WTC11 (cell line): Measurements from ENCODE around the gene LHFPL2. TPM values are rescaled to one million over a fixed set of nuclear protein-coding genes. Genes with fewer than 3 reads are reported as not detected.

Source experiments
- ATAC-seq: fragments of 200-7000 bp; cut with Tn5 transposase; 2 replicates; pipeline ENCODE4 v1.10.0; 2021; ENCODE audit warnings: mild to moderate bottlenecking, moderate library complexity
- CTCF ChIA-PET: fragments of 300-600 bp; sonication (Branson Sonifier 250); formaldehyde crosslinking; loops from one replicate; lab custom pipeline; 2021; ENCODE audit warnings: antibody characterized with exemption; lab: Charles Lee
- POLR2A ChIA-PET: fragments of 350-600 bp; sonication (Branson Sonifier 250); formaldehyde crosslinking; loops from one replicate; lab custom pipeline; 2021; ENCODE audit warnings: antibody characterized with exemption; lab: Charles Lee
- DNase-seq: peaks from one replicate; pipeline ENCODE4 v3.0.0; 2021; ENCODE audit warnings: low spot score
- H3K27ac Mint-ChIP-seq: 2 replicates; pipeline ENCODE4 v1.8.0; 2021; ENCODE audit warnings: mixed read lengths
- H3K27me3 Mint-ChIP-seq: 2 replicates; pipeline ENCODE4 v1.8.0; 2021; ENCODE audit warnings: low read depth, mild to moderate bottlenecking, moderate library complexity, mixed read lengths
- H3K36me3 Mint-ChIP-seq: 2 replicates; pipeline ENCODE4 v1.8.0; 2021; ENCODE audit warnings: mixed read lengths
- H3K4me1 Mint-ChIP-seq: 2 replicates; pipeline ENCODE4 v1.8.0; 2022; ENCODE audit warnings: mixed read lengths
- H3K4me3 Mint-ChIP-seq: 2 replicates; pipeline ENCODE4 v1.8.0; 2021; ENCODE audit warnings: mild to moderate bottlenecking, moderate library complexity, mixed read lengths
- H3K9me3 Mint-ChIP-seq: 2 replicates; pipeline ENCODE4 v1.8.0; 2021; ENCODE audit warnings: mixed read lengths
- ARID4B ChIP-seq: sonication (generic); formaldehyde crosslinking; IDR thresholded peaks from 2 replicates; pipeline ENCODE4 v1.8.0; 2023; ENCODE audit warnings: missing genetic modification reagents, mild to moderate bottlenecking, borderline replicate concordance
- ATF3 ChIP-seq: sonication (generic); formaldehyde crosslinking; conservative IDR thresholded peaks from 2 replicates; pipeline ENCODE4 v1.8.1; 2022; ENCODE audit warnings: mild to moderate bottlenecking, missing genetic modification reagents
- E2F4 ChIP-seq: sonication (generic); formaldehyde crosslinking; IDR thresholded peaks from 2 replicates; pipeline ENCODE4 v1.8.1; 2022; ENCODE audit warnings: low read depth, mild to moderate bottlenecking, moderate library complexity, missing genetic modification reagents, borderline replicate concordance
- E2F5 ChIP-seq: sonication (generic); formaldehyde crosslinking; IDR thresholded peaks from 2 replicates; pipeline ENCODE4 v1.8.1; 2022; ENCODE audit warnings: mild to moderate bottlenecking, moderate library complexity, missing genetic modification reagents
- ELF4 ChIP-seq: sonication (generic); formaldehyde crosslinking; IDR thresholded peaks from 2 replicates; pipeline ENCODE4 v1.8.1; 2022; ENCODE audit warnings: low read depth, mild to moderate bottlenecking, moderate library complexity, missing genetic modification reagents
- EMX1 ChIP-seq: fragments of 250-450 bp; sonication (Bioruptor Pico); IDR thresholded peaks from 2 replicates; pipeline ENCODE4 v1.8.0; 2021; ENCODE audit warnings: mild to moderate bottlenecking
- GTF2I ChIP-seq: fragments of 250-450 bp; sonication (Bioruptor Pico); conservative IDR thresholded peaks from 2 replicates; pipeline ENCODE4 v1.4.0; 2021; ENCODE audit warnings: mild to moderate bottlenecking
- HMGA2 ChIP-seq: fragments of 250-450 bp; sonication (Bioruptor Pico); IDR thresholded peaks from 2 replicates; pipeline ENCODE4 v1.4.0; 2021; ENCODE audit warnings: mild to moderate bottlenecking, moderate library complexity
- MLX ChIP-seq: sonication (generic); formaldehyde crosslinking; IDR thresholded peaks from 2 replicates; pipeline ENCODE4 v1.8.1; 2023; ENCODE audit warnings: mild to moderate bottlenecking, missing genetic modification reagents, moderate library complexity
- MXD4 ChIP-seq: fragments of 250-450 bp; sonication (Bioruptor Pico); IDR thresholded peaks from 2 replicates; pipeline ENCODE4 v1.8.0; 2021; ENCODE audit warnings: mild to moderate bottlenecking, moderate library complexity, borderline replicate concordance
- NR2C2 ChIP-seq: sonication (generic); formaldehyde crosslinking; IDR thresholded peaks from 2 replicates; pipeline ENCODE4 v1.8.0; 2022; ENCODE audit warnings: mild to moderate bottlenecking, missing genetic modification reagents
- OVOL2 ChIP-seq: fragments of 250-450 bp; sonication (Bioruptor Pico); IDR thresholded peaks from 2 replicates; pipeline ENCODE4 v1.9.0; 2021; ENCODE audit warnings: mild to moderate bottlenecking, borderline replicate concordance
- PRDM15 ChIP-seq: sonication (generic); formaldehyde crosslinking; IDR thresholded peaks from 2 replicates; pipeline ENCODE4 v1.8.0; 2022; ENCODE audit warnings: missing genetic modification reagents
- SMAD4 ChIP-seq: sonication (generic); formaldehyde crosslinking; IDR thresholded peaks from 2 replicates; pipeline ENCODE4 v1.8.0; 2022; ENCODE audit warnings: mild to moderate bottlenecking, missing genetic modification reagents
- USF1 ChIP-seq: sonication (generic); formaldehyde crosslinking; IDR thresholded peaks from 2 replicates; pipeline ENCODE4 v1.8.0; 2022; ENCODE audit warnings: mild to moderate bottlenecking, missing genetic modification reagents
- ZMAT4 ChIP-seq: fragments of 250-450 bp; sonication (Bioruptor Pico); IDR thresholded peaks from 2 replicates; pipeline ENCODE4 v1.9.0; 2021; ENCODE audit warnings: mild to moderate bottlenecking
- ZNF121 ChIP-seq: sonication (generic); formaldehyde crosslinking; IDR thresholded peaks from 2 replicates; pipeline ENCODE4 v1.8.0; 2023; ENCODE audit warnings: missing genetic modification reagents
- ZNF138 ChIP-seq: sonication (generic); formaldehyde crosslinking; conservative IDR thresholded peaks from 2 replicates; pipeline ENCODE4 v1.8.1; 2022; ENCODE audit warnings: mild to moderate bottlenecking, moderate library complexity, missing genetic modification reagents
- ZNF416 ChIP-seq: fragments of 250-450 bp; sonication (Bioruptor Pico); IDR thresholded peaks from 2 replicates; pipeline ENCODE4 v1.9.0; 2021; ENCODE audit warnings: mild to moderate bottlenecking, inconsistent platforms
- ZNF423 ChIP-seq: fragments of 250-450 bp; sonication (Bioruptor Pico); IDR thresholded peaks from 2 replicates; pipeline ENCODE4 v2.1.2; 2022; ENCODE audit warnings: mild to moderate bottlenecking, moderate library complexity
- ZNF425 ChIP-seq: fragments of 250-450 bp; sonication (Bioruptor Pico); conservative IDR thresholded peaks from 2 replicates; pipeline ENCODE4 v1.9.0; 2021; ENCODE audit warnings: mild to moderate bottlenecking
- ZNF671 ChIP-seq: fragments of 250-450 bp; sonication (Bioruptor Pico); IDR thresholded peaks from 2 replicates; pipeline ENCODE4 v1.8.0; 2021; ENCODE audit warnings: mild to moderate bottlenecking
- total RNA-seq: library from RNA; stranded (reverse); gene quantifications from 3 replicates; pipeline ENCODE4 v1.2.3, GENCODE V29; 2021

The LHFPL2 gene
- total RNA-seq, 1 experiment from 2014 or later, result 40.6 TPM

GRCh38 chr5:78555870-78556269 is 92.7 kb downstream of the LHFPL2 start (continued):
- TF ChIP-seq NR2C2, result no peak
- TF ChIP-seq USF1 (CRISPR knock-in tag), result no peak
- no peak for TF ChIP-seq MLX (CRISPR knock-in tag)
- TF ChIP-seq ATF3 (CRISPR knock-in tag), result no peak
- TF ChIP-seq MXD4 (CRISPR knock-in tag), result no peak
- no peak for TF ChIP-seq ZMAT4 (CRISPR knock-in tag)
- TF ChIP-seq ZNF416, result no peak
- TF ChIP-seq PRDM15 (CRISPR knock-in tag), result no peak
- TF ChIP-seq, all 79 proteins: peak for 0

- H3K4me3 Mint-ChIP-seq, result no peak overlapping the region
- DNase-seq (no peak), ATAC-seq (no peak)
- no peak overlapping the region for H3K27ac Mint-ChIP-seq
- H3K9me3 Mint-ChIP-seq, result peaks cover 23% of the 10 kb centered on the region
- H3K4me1 Mint-ChIP-seq, result peaks cover 25% of the 10 kb centered on the region
- ChIA-PET CTCF (no interaction called here), POLR2A (no interaction called here)
- H3K36me3 Mint-ChIP-seq, result peaks cover 32% of the 10 kb centered on the region
- no peaks in the 10 kb centered on the region for H3K27me3 Mint-ChIP-seq
- TF ChIP-seq E2F4 (CRISPR knock-in tag) (no peak), EMX1 (CRISPR knock-in tag) (no peak), HMGA2 (CRISPR knock-in tag) (no peak), GTF2I (no peak), ZNF425 (no peak), ZNF423 (no peak), E2F5 (CRISPR knock-in tag) (no peak), ZNF671 (CRISPR knock-in tag) (no peak), OVOL2 (CRISPR knock-in tag) (no peak), ZNF121 (CRISPR knock-in tag) (no peak), ZNF138 (CRISPR knock-in tag) (no peak), ARID4B (CRISPR knock-in tag) (no peak), SMAD4 (CRISPR knock-in tag) (no peak), ELF4 (CRISPR knock-in tag) (no peak)
Observed at GRCh38 chr5:78554670-78555069, 93.9 kb downstream of the LHFPL2 start.
